ENCODE results near the gene ADCY2.

Gene ADCY2

DNA sequence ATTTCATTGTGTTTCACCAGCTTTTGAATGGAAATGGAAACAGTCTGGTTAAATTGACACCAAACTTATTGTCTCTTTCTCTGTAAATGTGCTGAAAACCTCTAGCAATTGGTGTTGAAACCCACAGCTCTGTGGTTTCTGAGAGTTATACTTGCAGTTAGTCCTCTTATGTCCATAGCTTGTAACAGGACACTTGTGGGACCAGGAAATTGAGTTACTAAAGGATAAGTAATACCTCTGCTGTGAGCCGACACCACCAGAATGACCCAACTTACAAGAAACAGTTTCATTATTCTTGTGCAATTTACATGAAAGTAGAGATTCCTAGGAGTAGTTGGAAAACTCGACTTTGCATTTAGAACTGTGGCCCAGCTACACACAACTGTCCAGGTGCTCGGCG, 263.5 kb downstream of the ADCY2 start:
- H3K36me3 ChIP-seq (ENCODE audit: control insufficient read depth, insufficient read depth, low read length): no peaks in the 10 kb centered on the region
- 80% methylated on average over 1 to 2 of the region's 4 CpGs for WGBS, 2 experiments (ENCODE audit: insufficient coverage in 2 of 2)
- no peaks in the 10 kb centered on the region for H3K4me1 ChIP-seq (ENCODE audit: control insufficient read depth, insufficient read depth, low read length, poor library complexity, severe bottlenecking)
- no peak overlapping the region for H3K4me3 ChIP-seq (ENCODE audit: extremely low read depth, insufficient read depth, low read length, poor library complexity, severe bottlenecking)
- H3K9me3 ChIP-seq (ENCODE audit: control insufficient read depth, low read length): no peaks in the 10 kb centered on the region
- H3K27ac ChIP-seq (ENCODE audit: low read depth, low read length, severe bottlenecking): no peak overlapping the region

DNA sequence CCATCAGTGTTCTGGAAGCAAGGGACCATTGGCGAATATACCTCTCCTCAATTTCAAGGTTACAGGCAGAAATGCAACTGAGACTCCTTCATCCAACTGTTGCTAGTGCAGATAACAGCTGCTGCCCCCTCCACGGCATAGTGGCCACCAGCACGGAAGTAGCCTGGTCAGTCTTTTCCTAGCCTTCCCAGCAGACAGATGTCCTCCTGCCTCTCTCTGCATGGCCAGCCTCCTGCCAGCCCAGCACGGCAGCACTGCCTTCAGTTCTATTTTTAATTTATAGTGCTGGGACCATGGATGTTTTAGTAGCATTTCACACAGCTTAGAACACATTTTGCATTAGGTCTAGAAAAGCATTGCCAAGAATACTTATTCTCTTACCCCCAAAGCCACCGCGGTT, 266.4 kb downstream of the ADCY2 start:
- no peaks in the 10 kb centered on the region for H3K9me3 ChIP-seq (ENCODE audit: control insufficient read depth, low read length)
- H3K36me3 ChIP-seq (ENCODE audit: control insufficient read depth, insufficient read depth, low read length): no peaks in the 10 kb centered on the region
- no peak overlapping the region for H3K27ac ChIP-seq (ENCODE audit: low read depth, low read length, severe bottlenecking)
- 93% methylated on average over 5 of the region's 6 CpGs for WGBS, 2 experiments (ENCODE audit: insufficient coverage in 2 of 2)
- H3K4me1 ChIP-seq (ENCODE audit: control insufficient read depth, insufficient read depth, low read length, poor library complexity, severe bottlenecking): no peaks in the 10 kb centered on the region
- H3K4me3 ChIP-seq (ENCODE audit: extremely low read depth, insufficient read depth, low read length, poor library complexity, severe bottlenecking): no peak overlapping the region

DNA sequence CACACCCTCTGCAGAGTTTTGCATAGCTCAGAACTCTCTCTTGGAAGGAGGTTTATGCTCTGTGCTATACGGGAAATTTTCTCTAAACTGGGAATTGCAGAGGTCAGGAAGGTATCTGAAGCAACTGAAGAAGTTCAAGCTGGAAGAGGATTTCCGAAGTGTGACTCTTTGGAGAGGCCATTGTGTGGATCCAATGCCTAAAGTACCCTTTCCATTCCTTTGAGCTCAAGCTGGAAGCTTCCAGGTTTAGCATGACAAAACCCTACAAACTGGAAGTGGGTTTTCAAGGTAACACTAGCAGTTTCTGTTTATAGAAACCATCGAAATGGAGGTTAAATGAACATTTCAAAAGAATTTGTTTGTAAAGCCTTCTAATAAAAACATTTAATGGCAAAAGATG, 267.9 kb downstream of the ADCY2 start:
- Histone ChIP-seq H3K36me3 (ENCODE audit: control insufficient read depth, insufficient read depth, low read length) (no peaks in the 10 kb centered on the region), H3K4me1 (ENCODE audit: control insufficient read depth, insufficient read depth, low read length, poor library complexity, severe bottlenecking) (no peaks in the 10 kb centered on the region), H3K27ac (ENCODE audit: low read depth, low read length, severe bottlenecking) (no peak overlapping the region), H3K4me3 (ENCODE audit: extremely low read depth, insufficient read depth, low read length, poor library complexity, severe bottlenecking) (no peak overlapping the region), H3K9me3 (ENCODE audit: control insufficient read depth, low read length) (no peaks in the 10 kb centered on the region)
- 78 to 90% methylated on average over 2 of the region's 3 CpGs for WGBS, 2 experiments (ENCODE audit: insufficient coverage in 2 of 2)

DNA sequence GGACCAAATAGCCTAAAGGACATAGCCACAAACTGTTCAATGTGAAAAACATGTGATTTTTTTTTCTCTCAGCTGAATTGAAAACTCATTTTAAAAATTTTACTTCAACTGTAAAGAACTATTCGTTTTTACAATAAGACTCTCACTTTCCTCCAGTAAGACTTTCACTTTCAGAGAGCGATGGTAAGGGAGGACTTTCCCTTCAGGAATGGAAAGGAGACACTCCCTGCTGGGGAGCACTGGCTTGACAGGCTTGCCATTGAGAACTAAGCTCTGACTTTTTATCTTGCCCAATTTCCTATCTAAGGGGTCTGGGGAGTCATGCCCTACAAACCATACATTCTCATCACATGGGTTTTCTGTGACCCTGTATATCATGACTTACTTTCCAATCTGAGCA, 268.3 kb downstream of the ADCY2 start:
- 100% methylated on average over 1 of the region's 2 CpGs for WGBS, 2 experiments (ENCODE audit: insufficient coverage in 2 of 2)
- H3K4me3 ChIP-seq (ENCODE audit: extremely low read depth, insufficient read depth, low read length, poor library complexity, severe bottlenecking): no peak overlapping the region
- no peaks in the 10 kb centered on the region for H3K4me1 ChIP-seq (ENCODE audit: control insufficient read depth, insufficient read depth, low read length, poor library complexity, severe bottlenecking)
- no peak overlapping the region for H3K27ac ChIP-seq (ENCODE audit: low read depth, low read length, severe bottlenecking)
- no peaks in the 10 kb centered on the region for H3K9me3 ChIP-seq (ENCODE audit: control insufficient read depth, low read length)
- H3K36me3 ChIP-seq (ENCODE audit: control insufficient read depth, insufficient read depth, low read length): no peaks in the 10 kb centered on the region

DNA sequence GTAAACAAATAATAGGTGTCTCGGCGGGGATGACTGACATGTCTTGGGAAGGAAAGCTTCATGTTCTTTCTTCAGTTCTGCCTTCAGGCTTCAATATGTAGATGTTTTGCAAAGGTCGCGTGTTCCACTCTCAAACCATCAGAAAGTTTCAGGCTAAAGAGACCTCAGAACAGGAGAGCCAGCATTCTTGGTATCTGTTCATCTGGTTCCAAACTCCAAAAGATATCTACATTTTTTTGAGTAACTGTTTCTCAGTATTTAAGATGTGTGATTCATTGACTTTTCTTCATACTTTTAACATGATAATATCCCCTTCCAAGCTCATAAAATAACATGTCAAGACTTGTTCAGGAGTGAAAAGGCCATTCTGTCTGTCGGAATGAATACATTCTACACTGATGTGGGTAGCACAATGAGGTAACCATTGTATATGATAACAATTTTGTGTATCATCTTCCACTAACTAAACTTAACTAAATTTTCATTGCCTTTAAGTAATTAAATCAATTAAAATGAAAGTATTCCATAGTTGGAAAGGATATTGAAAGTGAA, 271.4 kb downstream of the ADCY2 start:
- WGBS, 2 experiments (ENCODE audit: insufficient coverage in 2 of 2): 94 to 100% methylated on average over 2 of the region's 5 CpGs

DNA sequence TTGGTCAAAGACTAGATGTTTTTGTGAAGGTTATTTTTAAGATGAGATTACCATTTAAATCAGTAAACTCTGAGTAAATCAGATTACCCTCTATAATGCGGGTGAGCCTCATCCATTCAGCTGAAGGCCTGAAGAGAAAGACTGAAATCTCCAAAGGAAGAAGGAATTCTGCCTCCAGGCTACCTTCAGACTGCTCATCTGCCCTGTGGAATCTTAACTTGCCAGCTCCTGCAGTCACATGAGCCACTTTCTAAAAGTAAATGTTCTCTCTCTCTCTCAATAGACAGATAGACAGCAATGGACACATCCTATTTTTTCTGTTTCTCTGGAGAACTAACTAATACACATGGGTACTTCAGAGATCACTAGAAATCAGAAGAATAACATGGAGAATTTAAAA, 272.2 kb downstream of the ADCY2 start:
- WGBS, 2 experiments (ENCODE audit: insufficient coverage in 2 of 2): no CpG with 5 or more reads among the region's 1 CpG
- H3K4me3 ChIP-seq (ENCODE audit: extremely low read depth, insufficient read depth, low read length, poor library complexity, severe bottlenecking): no peak overlapping the region

More for the DNA sequence above, 271.4 kb downstream of the ADCY2 start:
- Histone ChIP-seq H3K9me3 (ENCODE audit: control insufficient read depth, low read length) (no peaks in the 10 kb centered on the region), H3K36me3 (ENCODE audit: control insufficient read depth, insufficient read depth, low read length) (no peaks in the 10 kb centered on the region), H3K4me3 (ENCODE audit: extremely low read depth, insufficient read depth, low read length, poor library complexity, severe bottlenecking) (no peak overlapping the region), H3K27ac (ENCODE audit: low read depth, low read length, severe bottlenecking) (no peak overlapping the region), H3K4me1 (ENCODE audit: control insufficient read depth, insufficient read depth, low read length, poor library complexity, severe bottlenecking) (no peaks in the 10 kb centered on the region)

DNA sequence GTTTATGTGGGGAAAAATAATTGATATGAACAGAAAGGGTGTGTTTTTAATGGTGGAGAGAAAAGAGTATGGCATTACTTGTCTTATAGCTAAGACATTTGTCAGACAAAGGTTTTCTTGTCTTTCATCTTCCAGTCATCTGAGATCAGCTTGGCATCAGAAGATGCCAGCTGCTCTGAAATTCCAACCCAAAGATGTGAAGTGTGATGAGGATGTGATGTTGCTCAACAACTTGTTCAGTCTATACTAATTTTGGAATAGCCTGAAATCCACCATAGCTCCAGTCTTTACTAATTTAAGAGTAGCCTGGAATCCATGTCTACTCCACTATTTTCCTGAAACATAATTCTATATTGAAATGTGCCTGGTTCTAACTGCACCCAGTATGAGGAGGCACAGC, 272.7 kb downstream of the ADCY2 start:
- Histone ChIP-seq H3K4me1 (ENCODE audit: control insufficient read depth, insufficient read depth, low read length, poor library complexity, severe bottlenecking) (no peaks in the 10 kb centered on the region), H3K36me3 (ENCODE audit: control insufficient read depth, insufficient read depth, low read length) (no peaks in the 10 kb centered on the region)

More for the DNA sequence above, 272.2 kb downstream of the ADCY2 start:
- H3K27ac ChIP-seq (ENCODE audit: low read depth, low read length, severe bottlenecking): no peak overlapping the region
- no peaks in the 10 kb centered on the region for H3K4me1 ChIP-seq (ENCODE audit: control insufficient read depth, insufficient read depth, low read length, poor library complexity, severe bottlenecking)
- H3K9me3 ChIP-seq (ENCODE audit: control insufficient read depth, low read length): no peaks in the 10 kb centered on the region
- H3K36me3 ChIP-seq (ENCODE audit: control insufficient read depth, insufficient read depth, low read length): no peaks in the 10 kb centered on the region

DNA sequence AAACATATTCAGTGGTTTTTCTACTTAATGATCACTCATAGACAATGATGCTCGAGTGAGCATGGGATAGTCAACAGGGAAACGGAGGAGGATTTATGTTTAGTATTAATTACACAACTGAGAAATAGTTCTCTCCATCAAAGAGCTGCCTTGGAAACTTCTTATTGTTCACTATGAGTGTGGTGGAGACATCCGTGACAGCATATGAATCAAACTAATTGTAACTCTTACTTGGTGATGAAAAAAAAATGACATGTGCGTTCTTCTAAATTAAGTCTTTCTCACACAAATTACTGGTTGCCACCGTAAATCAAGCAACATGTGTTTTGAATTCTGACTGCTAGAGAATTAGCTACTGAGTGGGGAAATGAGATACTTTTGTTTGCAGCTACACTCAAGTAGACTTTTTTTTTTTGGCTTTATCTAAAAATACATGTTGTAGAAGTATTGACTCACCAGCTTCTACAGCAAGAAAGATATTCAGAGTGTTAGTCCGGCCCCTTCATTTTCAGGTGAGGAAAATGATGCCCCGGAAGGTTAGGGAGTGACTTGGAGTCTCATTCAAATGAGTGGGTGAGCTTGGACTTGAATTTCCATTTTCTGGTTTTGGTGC, 275.5 kb downstream of the ADCY2 start:
- Histone ChIP-seq H3K9me3 (ENCODE audit: control insufficient read depth, low read length) (no peaks in the 10 kb centered on the region), H3K36me3 (ENCODE audit: control insufficient read depth, insufficient read depth, low read length) (no peaks in the 10 kb centered on the region), H3K27ac (ENCODE audit: low read depth, low read length, severe bottlenecking) (no peak overlapping the region), H3K4me3 (ENCODE audit: extremely low read depth, insufficient read depth, low read length, poor library complexity, severe bottlenecking) (no peak overlapping the region), H3K4me1 (ENCODE audit: control insufficient read depth, insufficient read depth, low read length, poor library complexity, severe bottlenecking) (no peaks in the 10 kb centered on the region)
- 90 to 96% methylated on average over 2 to 3 of the region's 7 CpGs for WGBS, 2 experiments (ENCODE audit: insufficient coverage in 2 of 2)

More for the DNA sequence above, 272.7 kb downstream of the ADCY2 start:
- no peak overlapping the region for H3K4me3 ChIP-seq (ENCODE audit: extremely low read depth, insufficient read depth, low read length, poor library complexity, severe bottlenecking)
- H3K27ac ChIP-seq (ENCODE audit: low read depth, low read length, severe bottlenecking): no peak overlapping the region
- H3K9me3 ChIP-seq (ENCODE audit: control insufficient read depth, low read length): no peaks in the 10 kb centered on the region

DNA sequence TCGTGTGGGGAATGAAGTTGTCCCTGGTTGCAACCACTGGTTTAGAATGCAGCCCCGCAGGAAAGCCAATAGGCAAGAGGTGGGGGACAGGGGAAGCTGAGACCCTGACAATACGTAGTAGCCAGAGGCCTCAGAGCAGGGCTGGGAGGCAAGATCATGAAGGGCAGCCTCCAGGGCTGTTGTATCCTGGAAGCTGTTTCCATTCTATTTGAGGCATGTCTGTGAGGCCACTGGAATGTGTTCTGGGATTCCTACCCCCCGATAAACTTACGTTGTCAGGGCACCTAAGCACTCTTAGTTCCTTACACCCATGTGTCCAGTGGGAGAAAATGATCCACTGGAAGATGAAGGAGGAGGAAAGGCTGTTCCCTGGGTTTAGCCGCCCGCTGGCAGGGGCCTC, 277.7 kb downstream of the ADCY2 start:
- no peak overlapping the region for H3K27ac ChIP-seq (ENCODE audit: low read depth, low read length, severe bottlenecking)
- no peaks in the 10 kb centered on the region for H3K9me3 ChIP-seq (ENCODE audit: control insufficient read depth, low read length)
- no peaks in the 10 kb centered on the region for H3K4me1 ChIP-seq (ENCODE audit: control insufficient read depth, insufficient read depth, low read length, poor library complexity, severe bottlenecking)
- WGBS, 2 experiments (ENCODE audit: insufficient coverage in 2 of 2): 89 to 92% methylated on average over 4 to 5 of the region's 7 CpGs
- H3K36me3 ChIP-seq (ENCODE audit: control insufficient read depth, insufficient read depth, low read length): no peaks in the 10 kb centered on the region
- no peak overlapping the region for H3K4me3 ChIP-seq (ENCODE audit: extremely low read depth, insufficient read depth, low read length, poor library complexity, severe bottlenecking)

DNA sequence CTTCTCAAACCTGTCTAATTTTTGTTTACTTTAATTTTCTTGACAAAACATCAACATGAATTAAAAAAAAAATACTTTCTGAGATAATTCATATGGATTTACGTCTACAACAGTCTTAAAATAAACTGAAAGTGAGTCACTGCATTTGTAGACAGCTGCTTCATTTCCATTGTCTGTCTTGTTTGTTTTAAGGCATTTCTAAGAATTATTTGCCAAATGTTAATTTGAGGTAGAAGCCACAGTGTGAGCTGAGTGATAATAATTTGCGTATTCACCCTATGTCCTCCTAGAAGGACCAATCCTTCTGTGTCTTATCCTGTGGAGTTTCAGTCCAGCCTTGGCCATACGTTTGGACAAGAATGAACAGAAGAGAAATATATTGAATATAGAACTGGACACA, 280.5 kb downstream of the ADCY2 start:
- Histone ChIP-seq H3K4me3 (ENCODE audit: extremely low read depth, insufficient read depth, low read length, poor library complexity, severe bottlenecking) (no peak overlapping the region), H3K36me3 (ENCODE audit: control insufficient read depth, insufficient read depth, low read length) (no peaks in the 10 kb centered on the region), H3K9me3 (ENCODE audit: control insufficient read depth, low read length) (no peaks in the 10 kb centered on the region), H3K27ac (ENCODE audit: low read depth, low read length, severe bottlenecking) (no peak overlapping the region), H3K4me1 (ENCODE audit: control insufficient read depth, insufficient read depth, low read length, poor library complexity, severe bottlenecking) (no peaks in the 10 kb centered on the region)
- 90 to 100% methylated on average over 1 to 2 of the region's 3 CpGs for WGBS, 2 experiments (ENCODE audit: insufficient coverage in 2 of 2)

DNA sequence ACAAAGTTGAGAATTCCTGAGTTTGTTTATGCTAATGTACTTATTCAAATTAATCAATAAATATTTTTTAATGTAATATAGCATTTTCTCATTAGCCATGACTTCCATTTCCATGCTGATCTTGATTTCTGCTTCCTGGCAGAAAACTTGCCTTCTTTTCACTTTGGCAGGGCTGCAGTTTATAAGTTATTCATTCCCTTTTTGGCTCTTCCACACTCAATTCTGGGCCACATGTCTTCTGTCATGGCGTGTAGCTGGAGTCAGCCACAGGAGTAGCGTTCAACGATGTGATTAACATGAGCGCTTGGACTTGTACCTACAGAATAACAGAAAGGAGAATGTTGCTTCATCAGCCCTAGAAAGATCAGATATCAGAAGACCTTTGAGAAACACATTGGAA, 282.1 kb downstream of the ADCY2 start:
- Histone ChIP-seq H3K4me3 (ENCODE audit: extremely low read depth, insufficient read depth, low read length, poor library complexity, severe bottlenecking) (no peak overlapping the region), H3K4me1 (ENCODE audit: control insufficient read depth, insufficient read depth, low read length, poor library complexity, severe bottlenecking) (no peaks in the 10 kb centered on the region), H3K27ac (ENCODE audit: low read depth, low read length, severe bottlenecking) (no peak overlapping the region), H3K9me3 (ENCODE audit: control insufficient read depth, low read length) (no peaks in the 10 kb centered on the region), H3K36me3 (ENCODE audit: control insufficient read depth, insufficient read depth, low read length) (no peaks in the 10 kb centered on the region)
- WGBS, 2 experiments (ENCODE audit: insufficient coverage in 2 of 2): 90 to 91% methylated on average over 4 of the region's 4 CpGs

Measured in mesodermal cell (in vitro differentiated cells).